Measurements from ENCODE around the gene ZNF200.

Gene ZNF200

DNA sequence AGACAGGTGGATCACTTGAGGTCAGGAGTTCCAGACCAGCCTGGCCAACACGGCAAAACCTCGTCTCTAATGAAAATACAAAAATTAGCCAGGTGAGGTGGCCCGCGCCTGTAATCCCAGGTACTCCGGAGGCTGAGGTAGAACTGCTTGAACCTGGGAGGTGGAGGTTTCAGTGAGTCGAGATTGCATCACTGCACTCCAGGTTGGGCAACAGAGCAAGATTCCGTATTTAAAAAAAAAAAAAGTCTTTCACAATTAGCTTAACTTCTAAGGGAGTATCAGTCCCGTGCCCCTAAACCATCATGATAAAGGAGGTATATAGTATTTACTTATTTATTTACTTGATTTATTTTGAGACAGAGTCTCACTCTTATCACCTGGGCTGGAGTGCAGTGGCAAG is 24.9 kb upstream of the ZNF200 start:
- H3K27ac ChIP-seq: no peak overlapping the region
- TF ChIP-seq, protein P1, sequence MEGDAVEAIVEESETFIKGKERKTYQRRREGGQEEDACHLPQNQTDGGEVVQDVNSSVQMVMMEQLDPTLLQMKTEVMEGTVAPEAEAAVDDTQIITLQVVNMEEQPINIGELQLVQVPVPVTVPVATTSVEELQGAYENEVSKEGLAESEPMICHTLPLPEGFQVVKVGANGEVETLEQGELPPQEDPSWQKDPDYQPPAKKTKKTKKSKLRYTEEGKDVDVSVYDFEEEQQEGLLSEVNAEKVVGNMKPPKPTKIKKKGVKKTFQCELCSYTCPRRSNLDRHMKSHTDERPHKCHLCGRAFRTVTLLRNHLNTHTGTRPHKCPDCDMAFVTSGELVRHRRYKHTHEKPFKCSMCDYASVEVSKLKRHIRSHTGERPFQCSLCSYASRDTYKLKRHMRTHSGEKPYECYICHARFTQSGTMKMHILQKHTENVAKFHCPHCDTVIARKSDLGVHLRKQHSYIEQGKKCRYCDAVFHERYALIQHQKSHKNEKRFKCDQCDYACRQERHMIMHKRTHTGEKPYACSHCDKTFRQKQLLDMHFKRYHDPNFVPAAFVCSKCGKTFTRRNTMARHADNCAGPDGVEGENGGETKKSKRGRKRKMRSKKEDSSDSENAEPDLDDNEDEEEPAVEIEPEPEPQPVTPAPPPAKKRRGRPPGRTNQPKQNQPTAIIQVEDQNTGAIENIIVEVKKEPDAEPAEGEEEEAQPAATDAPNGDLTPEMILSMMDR (IDR thresholded peaks at IDR 0.05): no peak
- no peak for TF ChIP-seq ZFX (IDR thresholded peaks at IDR 0.05; ENCODE audit: borderline replicate concordance)

DNA sequence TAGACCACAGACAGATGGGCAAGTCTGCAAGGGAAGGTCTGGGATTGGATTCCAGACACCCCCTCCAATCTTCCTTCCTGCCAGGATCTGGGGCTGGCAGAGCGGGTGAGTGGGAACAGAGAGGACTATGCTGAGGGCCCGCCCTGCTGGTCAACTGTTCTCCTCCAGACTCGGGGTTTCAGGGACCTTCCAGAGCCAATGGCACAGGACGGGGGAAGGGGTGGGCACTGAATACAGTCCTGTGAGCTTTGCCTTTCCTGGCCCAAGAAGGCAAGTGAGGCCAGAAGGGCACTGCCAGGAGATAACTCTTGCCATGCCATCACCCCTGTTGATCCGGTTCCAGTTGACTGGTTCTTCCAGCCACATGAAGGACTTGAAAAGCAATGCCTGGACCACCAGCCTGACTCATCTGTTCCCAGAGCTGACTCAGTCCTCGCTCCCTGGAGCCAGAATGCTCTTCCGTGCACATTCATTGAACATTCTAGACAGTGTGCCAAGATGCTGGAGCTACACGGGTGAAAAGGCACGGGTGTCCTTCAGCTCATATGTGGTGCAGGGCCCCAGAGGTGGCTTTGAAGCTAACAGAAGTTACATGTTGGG is 22.0 kb upstream of the ZNF200 start:
- H3K27ac ChIP-seq: no peak overlapping the region
- TF ChIP-seq, protein P1 (IDR thresholded peaks at IDR 0.05): no peak
- TF ChIP-seq ZFX (IDR thresholded peaks at IDR 0.05; ENCODE audit: borderline replicate concordance): no peak

DNA sequence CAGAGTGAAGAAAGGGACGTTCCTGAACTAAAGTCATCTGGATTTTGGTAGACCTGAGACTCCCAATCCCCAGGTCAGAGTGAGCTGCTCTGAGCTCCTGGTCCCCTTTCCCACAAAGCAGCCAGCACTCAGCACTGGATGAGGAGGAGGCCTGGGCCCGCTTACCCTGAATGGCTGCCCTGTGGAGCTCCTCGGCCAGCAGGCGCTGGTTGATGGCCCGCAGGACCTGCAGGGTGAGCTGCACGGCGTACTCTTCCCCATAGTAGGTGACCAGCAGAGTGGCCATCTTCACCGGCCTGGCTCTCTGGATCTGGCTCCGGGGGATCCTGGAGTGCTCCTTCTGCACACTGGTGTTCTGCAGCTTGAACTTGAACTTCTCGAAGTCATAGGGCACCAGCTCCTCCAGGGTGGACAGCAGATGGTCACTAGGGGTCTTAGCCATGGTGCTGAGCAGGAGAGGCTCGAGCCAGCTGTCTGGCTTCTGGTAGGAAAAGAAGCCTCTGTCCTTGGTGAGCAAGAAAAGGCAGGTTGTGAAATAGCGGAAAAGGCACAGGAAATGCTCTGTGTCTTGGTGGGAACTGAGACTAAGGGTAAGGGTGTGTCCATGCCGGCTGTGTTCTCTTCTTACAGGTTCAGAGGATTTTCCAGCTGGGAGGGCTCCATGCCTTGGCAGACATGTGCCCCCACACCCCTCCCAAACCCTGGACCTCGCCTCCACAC is 21.3 kb upstream of the ZNF200 start, which contains the start of gene MEFV:
Gene MEFV, minus strand, starts transcription at position 488 of the 720 bp plus-strand sequence. Its CDS starts 46 bp downstream, at position 442.
- H3K27ac ChIP-seq: no peak within 1 kb of the TSS
- TF ChIP-seq, protein P1 (IDR thresholded peaks at IDR 0.05): no peak
- TF ChIP-seq ZFX (IDR thresholded peaks at IDR 0.05; ENCODE audit: borderline replicate concordance): no peak

GRCh38 chr16:3254309-3254708 is 19.4 kb upstream of the ZNF200 start:
- H3K27ac ChIP-seq: no peak overlapping the region
- TF ChIP-seq, protein P1 (IDR thresholded peaks at IDR 0.05): no peak
- no peak for TF ChIP-seq ZFX (IDR thresholded peaks at IDR 0.05; ENCODE audit: borderline replicate concordance)

GRCh38 chr16:3252967-3253366 is 18.0 kb upstream of the ZNF200 start:
- no peak for TF ChIP-seq ZFX (IDR thresholded peaks at IDR 0.05; ENCODE audit: borderline replicate concordance)
- TF ChIP-seq, protein P1 (IDR thresholded peaks at IDR 0.05): no peak
- no peak overlapping the region for H3K27ac ChIP-seq

DNA sequence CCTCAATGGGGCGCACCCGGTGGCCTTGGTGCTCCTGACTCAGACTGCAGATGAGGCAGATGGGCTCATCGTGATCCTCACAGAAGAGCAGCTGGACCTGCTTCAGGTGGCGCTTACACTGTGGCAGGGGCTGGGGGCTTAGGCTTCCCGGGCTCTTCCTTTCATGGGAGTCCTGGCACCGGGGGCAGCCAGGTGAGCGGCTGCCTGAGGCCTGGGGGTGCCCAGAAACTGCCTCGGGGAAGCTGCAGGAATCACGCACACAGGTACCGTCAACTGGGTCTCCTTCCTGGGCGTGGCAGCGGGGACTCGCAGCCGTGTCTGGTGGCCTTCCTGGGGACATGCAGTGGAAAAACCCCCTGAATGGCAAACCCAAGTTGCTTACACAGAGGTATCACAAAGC is 14.5 kb upstream of the ZNF200 start:
- TF ChIP-seq, protein P1 (IDR thresholded peaks at IDR 0.05): no peak
- TF ChIP-seq ZFX (IDR thresholded peaks at IDR 0.05; ENCODE audit: borderline replicate concordance): no peak
- no peak overlapping the region for H3K27ac ChIP-seq

DNA sequence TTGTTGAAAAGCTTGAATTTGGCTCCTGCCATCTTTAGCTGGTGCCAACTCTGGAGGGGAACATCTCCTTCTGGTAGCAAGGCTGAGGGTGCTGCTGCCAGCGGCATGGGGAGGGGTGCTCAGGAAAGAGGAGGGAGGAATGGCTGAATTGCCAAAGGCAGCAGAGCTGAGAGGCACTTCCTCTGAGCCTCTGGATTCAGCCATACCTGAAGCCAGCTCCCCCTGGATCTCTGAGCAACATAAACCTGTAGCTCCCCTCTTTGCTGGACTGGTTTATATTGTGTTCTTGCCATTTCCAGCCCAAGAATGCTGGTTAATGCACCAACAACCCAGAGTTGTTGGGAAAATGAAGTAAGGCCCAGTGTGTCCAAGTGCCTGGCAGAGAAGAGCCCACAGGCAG is 14.1 kb upstream of the ZNF200 start:
- no peak overlapping the region for H3K27ac ChIP-seq
- no peak for TF ChIP-seq ZFX (IDR thresholded peaks at IDR 0.05; ENCODE audit: borderline replicate concordance)
- TF ChIP-seq, protein P1 (IDR thresholded peaks at IDR 0.05): no peak

Measured in 22Rv1 (cell line).